Measurements from ENCODE around the gene SLC1A1.

- TF ChIP-seq POLR2A (IDR thresholded peaks at IDR 0.05), result no peak
- TF ChIP-seq CTCF (IDR thresholded peaks at IDR 0.05), result no peak
- no peak for TF ChIP-seq POLR2AphosphoS5 (IDR thresholded peaks at IDR 0.05)
- no peak for TF ChIP-seq EP300 (IDR thresholded peaks at IDR 0.05)
Measured at GRCh38 chr9:4463824-4464223, 26.4 kb upstream of the SLC1A1 start.

All from sigmoid colon (tissue), 4 donors.